Muscle of arm (tissue), 12 donors: ENCODE measurements around the gene MORC4. TPM values are rescaled to one million over a fixed set of nuclear protein-coding genes. Genes with fewer than 3 reads are reported as not detected.

Source experiments
- DNase-seq: peaks from one replicate; pipeline ENCODE4 v3.0.0-alpha.2; 2013
- polyA plus RNA-seq, 12 donors: library from polyadenylated mRNA; unstranded; fragments of 120-200 nt; gene quantifications; one replicate each; pipeline ENCODE4 v1.2.1, GENCODE V29; 2013; ENCODE audit not compliant: insufficient read length in 12 of 12

MORC4 gene
- polyA plus RNA-seq, 12 donors, result 30.3 to 47.7 (median 42.5) TPM; not detected in 1

DNA sequence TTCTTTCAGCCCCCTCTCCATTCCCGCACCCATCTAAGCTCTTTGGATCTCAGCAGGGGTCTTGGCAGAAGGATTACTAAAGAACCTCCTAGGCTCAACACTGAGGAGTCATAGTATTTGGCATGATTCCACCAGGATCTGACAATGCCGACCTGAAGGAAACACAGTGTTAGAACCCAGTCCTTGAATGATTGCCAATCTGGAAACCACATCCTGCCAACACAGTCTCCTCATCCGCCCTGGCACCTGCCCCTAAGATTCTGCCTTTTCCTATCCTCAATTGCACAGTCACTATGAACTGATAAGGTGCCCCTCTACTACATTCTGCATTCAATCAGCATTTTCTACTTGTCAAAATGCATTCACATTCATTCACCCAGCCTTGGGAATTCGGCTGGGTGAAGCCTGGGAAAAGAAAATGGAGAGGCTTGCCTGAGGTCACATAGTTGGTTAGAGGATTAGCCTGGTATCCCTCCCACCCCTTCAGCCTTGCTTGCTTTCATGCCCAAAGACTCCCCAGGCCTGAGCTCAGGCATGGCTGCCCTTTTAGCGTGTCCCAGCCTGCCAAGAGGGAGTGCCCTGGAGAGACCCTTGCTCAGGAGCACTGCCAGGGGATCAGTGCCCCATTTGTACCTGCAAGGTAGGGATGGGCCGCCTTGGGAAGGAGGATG lies 82.0 kb downstream of the MORC4 start:
- DNase-seq, result no peak

DNA sequence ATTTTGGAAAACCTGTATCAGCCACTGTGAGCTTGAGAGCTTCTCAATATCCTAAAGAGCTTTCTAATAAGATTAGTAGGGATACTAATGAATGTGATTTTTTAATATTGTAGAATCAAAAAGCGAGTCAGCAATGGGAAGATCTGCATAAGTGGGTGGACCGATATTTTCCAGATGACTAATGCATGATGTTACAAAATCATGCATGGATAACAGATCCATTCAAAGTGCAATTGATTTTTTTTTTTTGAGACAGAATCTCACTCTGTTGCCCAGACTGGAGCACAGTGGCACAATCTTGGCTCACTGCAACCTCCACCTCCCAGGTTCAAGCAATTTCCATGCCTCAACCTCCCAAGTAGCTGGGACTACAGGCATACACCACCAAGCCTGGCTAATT lies 87.1 kb downstream of the MORC4 start:
- DNase-seq, result no peak

DNA sequence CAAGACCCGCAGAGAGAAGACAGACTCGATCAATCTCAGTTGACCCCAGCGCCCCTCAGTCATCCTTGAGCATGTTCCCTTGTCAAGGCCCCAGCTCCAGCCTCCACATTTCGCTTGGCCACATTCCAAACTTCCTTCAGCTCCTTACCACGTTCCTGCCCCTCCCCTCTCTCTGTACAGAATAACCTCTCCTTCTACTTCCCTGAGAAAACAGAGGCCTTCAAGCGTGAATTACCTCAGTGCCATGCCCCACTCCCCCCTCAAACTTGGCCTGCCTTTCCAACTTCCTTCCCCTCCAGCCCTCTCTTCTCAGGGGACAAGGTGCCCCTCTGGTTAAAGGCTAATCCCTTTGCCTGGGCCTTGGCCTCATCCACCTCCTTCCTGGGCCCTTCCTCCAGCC lies 93.7 kb downstream of the MORC4 start:
- no peak for DNase-seq

- no peak for DNase-seq
These were observed 94.8 kb downstream of the MORC4 start for GRCh38 chrX:106905064-106905708.

GRCh38 chrX:106903856-106904528 lies 96.0 kb downstream of the MORC4 start:
- DNase-seq, result no peak

- no peak for DNase-seq
These were observed 96.7 kb downstream of the MORC4 start, which contains the start of gene RIPPLY1 for GRCh38 chrX:106903291-106903824. Gene RIPPLY1, minus strand, starts transcription at chrX:106903341. Its CDS starts 54 bp downstream, at chrX:106903287.

DNA sequence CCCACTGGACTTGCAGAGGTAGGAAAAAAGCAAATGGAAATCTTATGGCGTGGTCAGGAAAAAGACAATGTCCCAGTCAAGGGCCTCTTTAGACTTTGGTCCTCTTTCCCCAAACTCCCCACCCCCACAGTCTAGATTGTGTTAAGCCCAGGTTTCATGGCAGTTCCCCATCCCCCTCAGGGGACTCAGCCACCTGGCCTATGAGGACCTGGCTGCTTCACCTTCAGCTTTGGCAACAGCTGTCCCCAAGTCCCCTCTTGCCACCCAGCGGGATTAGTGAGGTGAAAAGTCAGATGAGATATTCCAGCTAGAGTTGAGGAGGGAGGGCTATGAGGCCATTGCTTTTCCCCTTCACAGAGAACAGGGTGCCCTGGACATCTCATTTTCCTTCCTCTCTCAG lies 97.3 kb downstream of the MORC4 start:
- no peak for DNase-seq

DNA sequence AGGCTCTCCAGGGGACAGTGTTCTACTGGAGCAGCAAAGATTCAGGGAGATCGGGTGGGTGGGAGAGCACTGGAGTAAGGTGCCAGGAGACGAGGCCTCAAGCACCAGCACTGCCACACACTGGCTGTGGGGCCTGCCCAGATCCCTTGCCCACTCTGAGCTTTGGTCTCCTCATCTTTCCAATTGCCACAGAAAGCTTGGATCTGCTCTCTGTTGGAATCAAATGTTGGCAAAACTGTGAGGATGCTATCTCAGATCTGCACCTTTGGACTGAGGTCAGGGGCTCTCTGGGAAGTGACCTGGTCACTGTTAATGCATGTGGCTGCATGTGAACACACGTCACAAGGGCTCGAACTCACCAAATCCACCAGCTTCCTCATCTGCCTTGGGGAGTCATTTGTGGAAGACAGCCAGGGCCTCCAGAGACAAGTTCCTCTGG lies 98.2 kb downstream of the MORC4 start:
- DNase-seq, result no peak

- DNase-seq, result no peak
These were observed 98.7 kb downstream of the MORC4 start for GRCh38 chrX:106901341-106901740.

- DNase-seq, result no peak
These were observed 100.2 kb downstream of the MORC4 start for GRCh38 chrX:106899841-106900240.

DNA sequence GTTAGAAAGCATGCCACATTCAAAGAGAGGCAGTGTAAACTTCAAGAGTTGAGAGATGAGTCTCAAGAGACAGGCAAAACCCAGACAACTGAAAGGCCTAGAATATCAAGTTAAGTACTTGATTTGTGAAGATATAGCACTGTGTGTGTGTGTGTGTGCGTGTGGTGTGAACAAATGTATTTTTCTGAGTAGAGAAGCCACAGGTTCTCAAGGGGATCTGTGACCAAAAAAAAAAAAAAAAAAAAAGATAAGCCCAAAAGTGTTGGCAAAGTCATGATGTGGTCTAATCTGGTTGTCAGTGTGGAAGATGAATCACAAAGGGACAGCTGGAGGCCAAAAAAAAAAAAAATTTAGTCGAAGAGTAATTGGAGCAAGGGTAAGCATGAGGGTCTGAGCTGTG lies 100.7 kb downstream of the MORC4 start:
- no peak for DNase-seq

DNA sequence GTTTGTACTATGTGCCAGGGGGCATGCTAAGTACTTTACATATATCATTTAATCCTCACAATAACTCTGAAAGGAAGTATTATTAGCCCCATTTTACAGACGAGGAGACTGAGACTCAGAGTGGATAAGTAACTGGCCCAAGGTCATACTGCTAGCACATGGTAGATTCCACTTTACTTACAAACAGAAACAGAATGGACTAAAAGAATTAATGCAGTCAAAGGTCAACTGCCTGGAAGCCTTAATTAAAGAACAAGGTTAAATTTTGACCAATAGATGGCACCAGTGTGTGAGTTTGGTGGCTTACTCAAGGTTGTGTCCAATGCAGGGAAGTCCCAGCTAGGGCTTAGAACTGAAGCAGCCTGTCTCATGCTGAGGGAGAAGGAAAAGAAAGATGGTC lies 101.5 kb downstream of the MORC4 start:
- no peak for DNase-seq

DNA sequence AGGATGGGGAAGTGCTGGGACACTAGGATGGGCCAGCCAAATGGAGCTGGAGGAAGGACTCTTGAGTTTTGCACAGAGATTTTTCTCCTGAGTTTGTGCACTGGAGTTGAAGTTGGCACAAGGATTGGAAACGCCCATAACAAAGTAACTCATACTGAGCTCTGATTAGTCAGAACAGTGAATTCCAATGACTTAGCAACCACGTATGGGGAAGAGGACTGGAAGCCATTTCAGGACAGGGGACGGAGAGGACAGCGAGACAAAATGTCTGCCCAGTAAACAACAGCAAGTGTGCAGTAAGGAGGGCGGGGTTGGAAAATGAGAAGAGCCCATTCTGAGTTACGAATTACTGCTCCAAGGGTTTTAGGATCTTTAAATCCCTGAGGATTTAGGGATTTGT lies 102.8 kb downstream of the MORC4 start:
- DNase-seq, result no peak

DNA sequence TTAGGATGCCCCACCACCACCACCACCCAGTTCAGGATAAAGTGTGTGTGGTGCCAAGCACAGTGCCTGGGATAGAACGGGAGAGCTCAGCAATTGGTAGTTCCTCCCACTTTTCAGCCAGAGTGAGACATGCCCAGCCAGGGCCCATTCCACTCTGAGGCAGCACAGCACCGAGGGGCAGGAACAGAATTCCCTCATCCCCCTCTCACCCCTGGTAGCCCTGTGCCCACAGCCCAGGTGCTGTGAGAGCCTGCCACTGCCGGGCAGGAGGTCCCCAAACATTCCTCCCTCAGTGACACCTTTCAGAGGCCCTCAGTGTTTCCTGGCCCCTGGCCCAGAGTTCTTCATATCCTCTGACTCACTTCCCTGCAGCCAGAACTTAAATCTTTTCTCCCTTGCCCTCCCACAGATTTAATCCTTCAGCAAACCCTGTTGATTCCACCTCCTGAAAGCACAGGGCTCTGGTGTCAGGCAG lies 105.0 kb downstream of the MORC4 start:
- DNase-seq, result no peak

- peak; percentile 53 for DNase-seq
These were observed 105.6 kb downstream of the MORC4 start for GRCh38 chrX:106894392-106894909.

- no peak for DNase-seq
These were observed 108.1 kb downstream of the MORC4 start for GRCh38 chrX:106891762-106892460.

Other genes starting within 250 kb of the MORC4 start
- 1 to 10 TPM in 11 of 12 donors, not detected in 1; 3.5 to 9.7 (median 5.6) TPM for gene TBC1D8B, start 197.5 kb downstream of the MORC4 start, polyA plus RNA-seq
- gene RIPPLY1, start 96.9 kb downstream of the MORC4 start, polyA plus RNA-seq, result under 1 TPM in 8 of 12 donors, not detected in 4; 0.28 to 0.84 (median 0.59) TPM
- 10 to 100 TPM in 1 of 12 donors, 1 to 10 TPM in 1, under 1 TPM in 9, not detected in 1; 0.19 to 24.9 (median 0.53) TPM for gene CLDN2, start 79.8 kb downstream of the MORC4 start, polyA plus RNA-seq
- 10 to 100 TPM in 7 of 12 donors, 1 to 10 TPM in 4, not detected in 1; 3.6 to 19.5 (median 12.2) TPM for gene RBM41, start 118.6 kb upstream of the MORC4 start, polyA plus RNA-seq
- gene NUP62CL, start 206.2 kb upstream of the MORC4 start, polyA plus RNA-seq, result 1 to 10 TPM in 3 of 12 donors, under 1 TPM in 7, not detected in 2; 0.49 to 1.4 (median 0.84) TPM
- gene DNAAF6, start 206.4 kb upstream of the MORC4 start, polyA plus RNA-seq, result not detected